ENCODE data around the gene HFE.

- TF ChIP-seq YY1 (IDR thresholded peaks at IDR 0.05; ENCODE audit: insufficient read depth, insufficient read length) (no peak), ZNF274 (IDR thresholded peaks at IDR 0.05; ENCODE audit: low read depth, low read length) (no peak)
Measured at GRCh38 chr6:26057899-26058298, 29.3 kb upstream of the HFE start.

Measured in NT2/D1 (cell line).